ENCODE data around the gene PTK6.

DNA sequence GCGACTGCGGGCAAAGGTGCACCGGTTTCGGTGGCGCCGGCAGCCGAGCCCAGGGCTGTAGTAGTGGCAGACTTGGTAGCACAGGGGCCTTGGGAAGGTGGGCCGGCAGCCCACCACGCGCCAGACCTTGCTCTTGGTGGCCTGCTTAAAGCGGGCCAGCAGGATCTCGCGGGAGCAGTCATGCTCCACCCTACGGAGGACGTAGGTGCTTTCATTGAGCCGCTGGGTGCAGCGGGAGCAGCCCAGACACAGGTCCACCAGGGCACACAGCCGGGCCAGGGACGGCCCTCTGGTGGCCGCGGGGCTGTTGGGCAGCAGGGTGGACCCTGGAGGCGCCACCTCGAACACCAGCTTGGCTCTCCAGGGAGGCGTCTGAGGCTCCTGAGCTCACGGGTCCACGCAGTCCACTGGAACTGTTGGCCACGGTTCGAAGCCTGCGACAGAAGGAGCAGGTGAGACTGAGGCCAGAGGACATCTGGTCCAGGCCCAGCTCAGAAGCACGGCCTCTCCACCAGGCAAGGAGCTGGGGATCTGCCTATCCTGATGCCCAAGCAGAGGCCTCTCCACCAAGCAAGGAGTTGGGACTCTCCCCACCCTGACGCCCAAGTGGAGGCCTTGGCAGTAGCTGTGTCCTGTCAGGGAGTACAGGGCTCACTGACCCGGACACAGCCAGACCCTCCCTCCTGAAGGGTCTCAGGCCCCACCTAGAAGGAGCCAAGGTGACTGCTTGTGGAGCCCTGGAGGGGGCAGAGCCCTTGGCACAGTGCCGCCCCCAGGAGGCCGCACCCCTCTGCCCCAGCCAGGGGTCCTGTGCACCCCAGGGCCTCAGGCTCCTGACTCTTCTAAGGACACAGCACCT is 35.8 kb upstream of the PTK6 start:
- TF ChIP-seq POLR2A (IDR thresholded peaks at IDR 0.05) (no peak), CTCF (IDR thresholded peaks at IDR 0.05 in 4 of 5, conservative IDR thresholded peaks at IDR 0.05 in 1 of 5) (no peak)

All from gastrocnemius medialis (tissue), 4 donors.